IMR-90 (cell line): ENCODE results near the gene KCNK6. TPM values are rescaled to one million over a fixed set of nuclear protein-coding genes. Genes with fewer than 3 reads are reported as not detected.
A peak's percentile ranks its signal among the peaks of the same experiment; 100 is the strongest.

Source experiments
- ATAC-seq: fragments of 200-7000 bp; cut with Tn5 transposase; 2 replicates; pipeline ENCODE4 v1.9.1; 2020; ENCODE audit warnings: low read depth, mild to moderate bottlenecking, moderate library complexity
- BruUV-seq: library from RNA; stranded (reverse); fragments of 400-500 nt; replicated peaks from 2 replicates; lab custom pipeline; 2021; lab: Mats Ljungman, UMichigan
- CTCF ChIA-PET: fragments of 300-600 bp; formaldehyde crosslinking; extraction: SDS; loops from one replicate; lab custom pipeline; 2021; ENCODE audit warnings: antibody characterized with exemption; lab: Yijun Ruan, JAX
- POLR2A ChIA-PET: fragments of 300-600 bp; sonication (Branson Sonifier 250); formaldehyde crosslinking; loops from one replicate; lab custom pipeline; 2022; ENCODE audit warnings: antibody characterized with exemption; ENCODE audit not compliant: unreplicated experiment; lab: Charles Lee
- DNase-seq: peaks from one replicate; pipeline ENCODE4 v3.0.0; 2013
- H2AFZ ChIP-seq: replicated peaks from 2 replicates; pipeline ENCODE3; 2013; ENCODE audit warnings: low read length, mild to moderate bottlenecking; ENCODE audit not compliant: poor library complexity
- H2AK5ac ChIP-seq: 2 replicates; pipeline ENCODE4 v1.6.1; 2013; ENCODE audit warnings: low read depth, low read length, inconsistent platforms
- H2AK9ac ChIP-seq: replicated peaks from 2 replicates; pipeline ENCODE3; 2013; ENCODE audit warnings: mild to moderate bottlenecking, low read depth, low read length, moderate library complexity; ENCODE audit not compliant: poor library complexity
- H2BK120ac ChIP-seq: 2 replicates; pipeline ENCODE4 v1.6.1; 2013; ENCODE audit warnings: low read depth, low read length, inconsistent platforms
- H2BK15ac ChIP-seq: 3 replicates; pipeline ENCODE4 v1.6.1; 2013; ENCODE audit warnings: low read depth, low read length, inconsistent platforms
- H2BK20ac ChIP-seq: 2 replicates; pipeline ENCODE4 v1.6.1; 2013; ENCODE audit warnings: low read depth, mild to moderate bottlenecking, inconsistent platforms, low read length, moderate library complexity
- H2BK5ac ChIP-seq: 2 replicates; pipeline ENCODE4 v1.6.1; 2013; ENCODE audit warnings: mild to moderate bottlenecking, low read depth, low read length, inconsistent platforms; ENCODE audit not compliant: poor library complexity, severe bottlenecking
- H3K14ac ChIP-seq: replicated peaks from 2 replicates; pipeline ENCODE4 v1.6.1; 2013; ENCODE audit warnings: low read depth, low read length, inconsistent platforms
- H3K18ac ChIP-seq: 2 replicates; pipeline ENCODE4 v1.6.1; 2013; ENCODE audit warnings: low read depth, low read length, control low read depth
- H3K23ac ChIP-seq: 2 replicates; pipeline ENCODE4 v1.6.1; 2013; ENCODE audit warnings: low read depth, low read length, inconsistent platforms
- H3K27ac ChIP-seq: 2 replicates; pipeline ENCODE4 v1.5.1; 2013; ENCODE audit warnings: mild to moderate bottlenecking, control low read depth, low read length; ENCODE audit not compliant: insufficient read depth
- H3K27me3 ChIP-seq: 2 replicates; pipeline ENCODE4 v1.6.1; 2013; ENCODE audit warnings: low read length; ENCODE audit not compliant: control insufficient read depth, insufficient read depth
- H3K36me3 ChIP-seq: 2 replicates; pipeline ENCODE4 v1.6.1; 2013; ENCODE audit warnings: low read length, mixed read lengths; ENCODE audit not compliant: control insufficient read depth, insufficient read depth
- H3K4ac ChIP-seq: 2 replicates; pipeline ENCODE4 v1.6.1; 2013; ENCODE audit warnings: low read depth, low read length, inconsistent platforms
- H3K4me1 ChIP-seq: 2 replicates; pipeline ENCODE4 v1.6.1; 2013; ENCODE audit warnings: low read length, mixed read lengths; ENCODE audit not compliant: control insufficient read depth, insufficient read depth
- H3K4me2 ChIP-seq: 2 replicates; pipeline ENCODE4 v1.6.1; 2013; ENCODE audit warnings: low read depth, mild to moderate bottlenecking, control low read depth, low read length, moderate library complexity
- H3K4me3 ChIP-seq: 2 replicates; pipeline ENCODE4 v1.5.1; 2013; ENCODE audit warnings: low read depth, mild to moderate bottlenecking, control low read depth, low read length, moderate library complexity; ENCODE audit not compliant: insufficient read depth
- H3K56ac ChIP-seq: 2 replicates; pipeline ENCODE4 v1.6.1; 2013; ENCODE audit warnings: low read length, inconsistent platforms; ENCODE audit not compliant: insufficient read depth; ENCODE audit errors: extremely low read depth
- H3K79me1 ChIP-seq, 2 experiments: 2 replicates each; pipeline ENCODE4 v1.6.1; 2013; ENCODE audit warnings: low read length in 2 of 2, inconsistent platforms in 1 of 2, low read depth in 1 of 2
- H3K9ac ChIP-seq: 2 replicates; pipeline ENCODE4 v1.6.1; 2013; ENCODE audit warnings: low read depth, low read length, control low read depth
- H3K9me1 ChIP-seq: 2 replicates; pipeline ENCODE4 v1.6.1; 2013; ENCODE audit warnings: low read length, inconsistent platforms; ENCODE audit not compliant: insufficient read depth
- H3K9me3 ChIP-seq: 2 replicates; pipeline ENCODE4 v1.6.1; 2013; ENCODE audit warnings: low read length; ENCODE audit not compliant: control insufficient read depth, insufficient read depth
- H4K20me1 ChIP-seq: 2 replicates; pipeline ENCODE4 v1.6.1; 2013; ENCODE audit warnings: low read length, inconsistent platforms; ENCODE audit not compliant: insufficient read depth
- H4K5ac ChIP-seq: 2 replicates; pipeline ENCODE4 v1.6.1; 2013; ENCODE audit warnings: mild to moderate bottlenecking, low read depth, low read length, control low read depth
- H4K8ac ChIP-seq, 2 experiments: 2 replicates each; pipeline ENCODE4 v1.6.1; 2013; ENCODE audit warnings: low read depth in 2 of 2, low read length in 2 of 2, control low read depth in 1 of 2, inconsistent platforms in 1 of 2
- H4K91ac ChIP-seq: 2 replicates; pipeline ENCODE4 v1.6.1; 2013; ENCODE audit warnings: low read depth, low read length, inconsistent platforms; ENCODE audit not compliant: insufficient read depth
- MAZ ChIP-seq: IDR thresholded peaks from 2 replicates; pipeline ENCODE4 v1.6.1; 2012; ENCODE audit warnings: low read depth, mild to moderate bottlenecking, low read length, improper control_type of control experiment, moderate library complexity, borderline replicate concordance
- SMC3 ChIP-seq: fragments of 150-350 bp; IDR thresholded peaks from 2 replicates; pipeline ENCODE4 v1.6.1; 2016; ENCODE audit warnings: low read depth, mild to moderate bottlenecking, antibody characterized with exemption, low read length, moderate library complexity
- WGBS, 2 experiments: methylation state at CpG; one replicate each; pipeline versions ENCODE4 v1.1.5 to v1.1.7; 2013; ENCODE audit warnings: missing lambda C conversion rate in 2 of 2; ENCODE audit not compliant: insufficient read length in 1 of 2; ENCODE audit errors: extremely low coverage in 2 of 2; 5-methylcytosine and 5-hydroxymethylcytosine counted together
- dilution Hi-C: fragments of 300-500 bp; cut with HindIII; formaldehyde crosslinking; loops from one replicate; pipeline ENCODE4 v1.14.3; 2018; ENCODE audit warnings: low sequenced_read_pairs; ENCODE audit not compliant: unreplicated experiment
- in situ Hi-C: fragments of 300-500 bp; cut with MboI; formaldehyde crosslinking; loops from 3 replicates; pipeline ENCODE4 v1.14.3; 2019; ENCODE audit warnings: low sequenced_read_pairs, inconsistent platforms, mixed read lengths
- intact Hi-C: fragments of 100-400 bp; cut with micrococcal nuclease; formaldehyde crosslinking; loops from 2 replicates; pipeline ENCODE4 v1.10.0; 2022
- polyA plus RNA-seq, 3 experiments: library from polyadenylated mRNA; depleted of rRNA; stranded (reverse); fragments of >200 nt; gene quantifications; 2 replicates each; pipeline ENCODE4 v1.2.3, GENCODE V29; 2012; ENCODE audit warnings: low replicate concordance in 1 of 3
- total RNA-seq: library from RNA; depleted of rRNA; stranded (reverse); fragments of >200 nt; gene quantifications from 2 replicates; pipeline ENCODE4 v1.2.3, GENCODE V29; 2012

Gene KCNK6
- total and polyA plus RNA-seq, 2 of the 4 experiments (the other 2 are of a cell fraction): 2.7 to 4.5 TPM

DNA sequence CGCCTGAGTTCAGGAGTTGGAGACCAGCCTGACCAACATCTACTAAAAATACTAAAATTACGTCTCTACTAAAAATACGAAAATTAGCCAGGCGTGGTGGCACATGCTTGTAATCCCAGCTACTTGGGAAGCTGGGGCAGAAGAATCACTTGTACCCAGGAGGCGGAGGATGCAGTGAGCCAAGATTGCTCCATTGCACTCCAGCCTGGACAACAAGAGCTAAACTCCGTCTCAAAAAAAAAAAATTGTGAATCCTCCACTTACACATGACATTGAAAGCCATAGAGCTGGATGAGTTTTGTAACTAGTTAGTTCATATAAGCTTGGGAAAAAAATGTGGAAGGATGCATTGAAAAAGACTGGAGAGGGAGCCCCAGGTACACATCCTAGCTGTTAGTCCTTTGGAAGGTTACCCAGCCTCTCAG lies 54.3 kb downstream of the KCNK6 start:
- TF ChIP-seq MAZ (no peak), SMC3 (no peak)
- H3K4ac ChIP-seq: peak overlapping the region; percentile 51
- H3K4me1 ChIP-seq: peaks cover 9% of the 10 kb centered on the region
- H2AFZ ChIP-seq: peak overlapping the region; percentile 96
- H2BK5ac ChIP-seq: peak overlapping the region; percentile 38
- H2AK5ac ChIP-seq: 0 out of 2 replicates have a peak overlapping the region, but pooled peaks have one; percentile 24
- peak overlapping the region; percentile 53 for H3K56ac ChIP-seq
- WGBS, 2 experiments: 100% methylated on average over 2 of the region's 6 CpGs; no CpG with 5 or more reads in 1 of the 2 experiments
- H3K18ac ChIP-seq: peak overlapping the region; percentile 16
- H4K91ac ChIP-seq: peak overlapping the region; percentile 82
- H3K79me1 ChIP-seq: peaks cover 11 to 42% of the 10 kb centered on the region in 2 experiments; a peak in 3 of 4 replicates
- peak overlapping the region; percentile 31; the same call in 1 of the 2 replicates for H3K9ac ChIP-seq
- H3K4me3 ChIP-seq: peak overlapping the region; percentile 59
- intact Hi-C loops (loop anchor here (2.0 kb wide), 2 partner anchors 15 to 37 kb away; partner anchors contain the start of genes GGN and SPRED3), dilution Hi-C loops (no loop called here), in situ Hi-C loops (no loop called here)
- peaks cover 5% of the 10 kb centered on the region; the same call in 1 of the 2 replicates for H3K27me3 ChIP-seq
- ChIA-PET CTCF (interaction anchor here (0.6 to 1.1 kb wide), 6 partner anchors 12 to 578 kb away, joined by 4 to 10 read pairs (median 4); partner anchors contain the start of genes FAM98C and GGN), POLR2A (interaction anchor here (1.0 to 1.2 kb wide), 2 partner anchors 14 to 122 kb away, joined by 3 to 12 read pairs; partner anchors contain the start of genes GGN and SPRED3)
- peak overlapping the region; percentile 59 for H3K4me2 ChIP-seq
- peak overlapping the region; percentile 90 for H2AK9ac ChIP-seq
- peak overlapping the region; percentile 81 for H4K5ac ChIP-seq
- peak overlapping the region; percentile 86 to 98 for H4K8ac ChIP-seq
- peak overlapping the region; percentile 27; the same call in 1 of the 2 replicates for H2BK20ac ChIP-seq
- 0 out of 2 replicates have a peak overlapping the region, but pooled peaks have one; percentile 78 for H3K23ac ChIP-seq
- ATAC-seq: no peak
- peak overlapping the region; percentile 41; the same call in 1 of the 3 replicates for H2BK15ac ChIP-seq
- peak overlapping the region; percentile 64 for H2BK120ac ChIP-seq
- peak overlapping the region; percentile 13 for H3K27ac ChIP-seq
- H3K14ac ChIP-seq: peak overlapping the region; percentile 73
- no TSS peak for BruUV-seq
- DNase-seq: no peak
- peaks cover 13% of the 10 kb centered on the region for H3K9me1 ChIP-seq
- no peaks in the 10 kb centered on the region for H3K9me3 ChIP-seq
- peaks cover 32% of the 10 kb centered on the region for H4K20me1 ChIP-seq
- peaks cover 12% of the 10 kb centered on the region for H3K36me3 ChIP-seq
